Measurements from ENCODE around the gene FGD1. TPM values are rescaled to one million over a fixed set of nuclear protein-coding genes. Genes with fewer than 3 reads are reported as not detected.

FGD1 gene
- total and polyA plus RNA-seq, 9 donors: 4.3 to 14.7 (median 12.5) TPM

GRCh38 chrX:54449929-54450328 lies 46.1 kb downstream of the FGD1 start:
- no peak overlapping the region for H3K4me3 ChIP-seq
- no peaks in the 10 kb centered on the region for H3K36me3 ChIP-seq
- no peak for DNase-seq
- H3K27ac ChIP-seq: no peak overlapping the region
- no peaks in the 10 kb centered on the region for H3K9me3 ChIP-seq
- TF ChIP-seq POLR2A (IDR thresholded peaks at IDR 0.05) (no peak), EP300 (IDR thresholded peaks at IDR 0.05) (no peak), CTCF (IDR thresholded peaks at IDR 0.05) (no peak)
- H3K4me1 ChIP-seq (ENCODE audit: insufficient read depth): no peaks in the 10 kb centered on the region
- H3K27me3 ChIP-seq: no peaks in the 10 kb centered on the region
- intact Hi-C loops (cut with DNase I): no loop called here

GRCh38 chrX:54447461-54447860 lies 48.6 kb downstream of the FGD1 start:
- intact Hi-C loops (cut with DNase I): no loop called here
- DNase-seq: no peak
- Histone ChIP-seq H3K27ac (no peak overlapping the region), H3K4me3 (no peak overlapping the region), H3K4me1 (ENCODE audit: insufficient read depth) (no peaks in the 10 kb centered on the region), H3K36me3 (no peaks in the 10 kb centered on the region), H3K9me3 (no peaks in the 10 kb centered on the region), H3K27me3 (no peaks in the 10 kb centered on the region)
- no peak for TF ChIP-seq EP300 (IDR thresholded peaks at IDR 0.05)
- TF ChIP-seq POLR2A (IDR thresholded peaks at IDR 0.05): no peak
- TF ChIP-seq CTCF (IDR thresholded peaks at IDR 0.05): no peak
- 64 to 72% (median 68%) methylated on average over 5 of the region's 5 CpGs for WGBS, 3 donors

DNA sequence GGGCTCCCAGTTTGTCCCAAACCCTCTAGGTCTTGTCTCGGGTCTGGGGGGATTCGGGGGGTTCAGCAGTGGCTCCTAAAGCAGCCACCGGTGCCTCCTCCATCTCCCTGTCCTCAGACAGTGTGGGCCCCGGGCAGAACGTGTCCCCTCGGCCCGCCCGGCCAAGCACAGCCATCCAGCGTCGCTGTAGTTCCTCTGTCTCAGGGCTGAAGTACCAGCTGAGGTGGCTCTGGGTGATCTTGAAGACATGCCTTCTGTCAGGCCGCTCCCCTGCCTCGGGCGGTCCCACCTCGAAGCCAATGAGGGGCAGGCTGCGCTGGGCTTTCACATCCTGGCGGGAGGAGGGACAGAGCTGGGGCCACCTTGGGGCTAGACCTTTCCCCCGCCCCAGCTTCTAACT lies 50.0 kb downstream of the FGD1 start:
- no peak overlapping the region for H3K4me3 ChIP-seq
- DNase-seq: no peak
- no peaks in the 10 kb centered on the region for H3K9me3 ChIP-seq
- H3K4me1 ChIP-seq (ENCODE audit: insufficient read depth): no peaks in the 10 kb centered on the region
- no peaks in the 10 kb centered on the region for H3K27me3 ChIP-seq
- TF ChIP-seq EP300 (IDR thresholded peaks at IDR 0.05): no peak
- TF ChIP-seq CTCF (IDR thresholded peaks at IDR 0.05): no peak
- TF ChIP-seq POLR2A (IDR thresholded peaks at IDR 0.05): no peak
- no peak overlapping the region for H3K27ac ChIP-seq
- H3K36me3 ChIP-seq: no peaks in the 10 kb centered on the region
- intact Hi-C loops (cut with DNase I): no loop called here
- 65 to 71% (median 66%) methylated on average over 16 to 17 of the region's 17 CpGs for WGBS, 3 donors

DNA sequence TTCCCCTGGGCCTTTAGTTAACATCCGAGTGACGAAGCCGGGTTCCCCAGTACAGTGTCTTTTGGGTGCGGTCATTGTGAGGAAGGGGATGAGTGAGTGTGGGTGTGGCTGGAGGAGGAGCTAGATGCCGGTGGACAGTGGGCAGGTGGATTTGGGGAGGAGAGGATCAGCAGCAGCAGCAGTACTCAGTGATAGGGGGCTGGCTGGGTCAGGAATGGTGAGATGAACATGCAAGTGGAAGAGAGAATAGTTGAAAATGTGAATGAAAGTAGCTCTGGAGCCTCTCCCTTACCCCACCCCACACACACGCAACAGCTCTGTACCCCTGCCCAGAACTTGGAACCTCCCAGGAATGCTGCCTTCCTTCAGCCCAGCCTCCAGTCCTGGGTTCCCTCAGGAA lies 51.3 kb downstream of the FGD1 start:
- Histone ChIP-seq H3K4me1 (ENCODE audit: insufficient read depth) (no peaks in the 10 kb centered on the region), H3K4me3 (no peak overlapping the region), H3K9me3 (no peaks in the 10 kb centered on the region), H3K27me3 (no peaks in the 10 kb centered on the region), H3K27ac (no peak overlapping the region), H3K36me3 (no peaks in the 10 kb centered on the region)
- DNase-seq: no peak
- intact Hi-C loops (cut with DNase I): no loop called here
- no peak for TF ChIP-seq EP300 (IDR thresholded peaks at IDR 0.05)
- no peak for TF ChIP-seq POLR2A (IDR thresholded peaks at IDR 0.05)
- TF ChIP-seq CTCF (IDR thresholded peaks at IDR 0.05): no peak
- 65 to 76% (median 69%) methylated on average over 6 of the region's 6 CpGs for WGBS, 3 donors

DNA sequence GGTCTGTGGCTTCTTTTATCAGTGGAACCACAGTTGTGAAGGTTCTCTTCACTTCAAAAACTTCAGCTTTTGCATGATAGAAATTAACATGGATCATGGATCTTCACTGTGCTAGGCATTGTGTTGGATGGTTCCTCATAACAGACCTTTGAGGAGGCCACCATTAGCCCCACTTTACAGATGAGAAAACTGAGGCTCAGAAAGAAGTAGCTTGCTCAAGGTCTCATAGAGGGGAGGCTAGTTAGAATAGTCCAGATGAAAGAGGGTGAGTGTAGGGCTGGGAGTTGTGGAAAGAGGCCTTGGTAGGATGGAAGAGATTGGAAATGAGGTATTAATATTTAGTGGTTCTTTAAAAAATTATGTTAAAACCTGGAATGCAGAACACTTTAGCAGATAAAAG lies 53.2 kb downstream of the FGD1 start:
- Histone ChIP-seq H3K4me1 (ENCODE audit: insufficient read depth) (no peaks in the 10 kb centered on the region), H3K27me3 (no peaks in the 10 kb centered on the region), H3K9me3 (no peaks in the 10 kb centered on the region), H3K4me3 (no peak overlapping the region), H3K27ac (no peak overlapping the region), H3K36me3 (no peaks in the 10 kb centered on the region)
- intact Hi-C loops (cut with DNase I): no loop called here
- no peak for TF ChIP-seq CTCF (IDR thresholded peaks at IDR 0.05)
- no peak for TF ChIP-seq EP300 (IDR thresholded peaks at IDR 0.05)
- no peak for TF ChIP-seq POLR2A (IDR thresholded peaks at IDR 0.05)
- DNase-seq: no peak

All from ovary (tissue), 9 donors.